ENCODE results near the gene RAB11FIP4.
A peak's percentile ranks its signal among the peaks of the same experiment; 100 is the strongest.

Gene RAB11FIP4

GRCh38 chr17:31488264-31488981, 96.9 kb downstream of the RAB11FIP4 start:
- Histone ChIP-seq H3K9me3 (ENCODE audit: severe bottlenecking) (no peaks in the 10 kb centered on the region), H3K27ac (ENCODE audit: poor library complexity, severe bottlenecking) (no peak overlapping the region), H3K4me1 (ENCODE audit: insufficient read depth, poor library complexity, severe bottlenecking) (peaks cover 9% of the 10 kb centered on the region), H3K36me3 (ENCODE audit: low read depth) (no peaks in the 10 kb centered on the region), H3K27me3 (ENCODE audit: insufficient read depth, poor library complexity, severe bottlenecking) (no peaks in the 10 kb centered on the region), H3K4me3 (ENCODE audit: severe bottlenecking) (peak overlapping the region; percentile 85)
- ATAC-seq (ENCODE audit: low read depth) (peak; percentile 35), DNase-seq (ENCODE audit: low spot score) (no peak)
- no peak for TF ChIP-seq CTCF (IDR thresholded peaks at IDR 0.05; ENCODE audit: poor library complexity, severe bottlenecking)

GRCh38 chr17:31488982-31489294, 97.5 kb downstream of the RAB11FIP4 start:
- no peaks in the 10 kb centered on the region for H3K9me3 ChIP-seq (ENCODE audit: severe bottlenecking)
- no peak; the same call in 2 of the 3 replicates for ATAC-seq (ENCODE audit: low read depth)
- no peak overlapping the region for H3K27ac ChIP-seq (ENCODE audit: poor library complexity, severe bottlenecking)
- no peaks in the 10 kb centered on the region for H3K27me3 ChIP-seq (ENCODE audit: insufficient read depth, poor library complexity, severe bottlenecking)
- no peaks in the 10 kb centered on the region for H3K36me3 ChIP-seq (ENCODE audit: low read depth)
- no peak for TF ChIP-seq CTCF (IDR thresholded peaks at IDR 0.05; ENCODE audit: poor library complexity, severe bottlenecking)
- peak overlapping the region; percentile 85 for H3K4me3 ChIP-seq (ENCODE audit: severe bottlenecking)
- no peak for DNase-seq (ENCODE audit: low spot score)
- peaks cover 10% of the 10 kb centered on the region for H3K4me1 ChIP-seq (ENCODE audit: insufficient read depth, poor library complexity, severe bottlenecking)

GRCh38 chr17:31489295-31490018, 98.0 kb downstream of the RAB11FIP4 start:
- DNase-seq (ENCODE audit: low spot score) (no peak), ATAC-seq (ENCODE audit: low read depth) (peak; percentile 7; the same call in 1 of the 3 replicates)
- no peak for TF ChIP-seq CTCF (IDR thresholded peaks at IDR 0.05; ENCODE audit: poor library complexity, severe bottlenecking)
- Histone ChIP-seq H3K36me3 (ENCODE audit: low read depth) (no peaks in the 10 kb centered on the region), H3K9me3 (ENCODE audit: severe bottlenecking) (no peaks in the 10 kb centered on the region), H3K27ac (ENCODE audit: poor library complexity, severe bottlenecking) (no peak overlapping the region), H3K27me3 (ENCODE audit: insufficient read depth, poor library complexity, severe bottlenecking) (no peaks in the 10 kb centered on the region), H3K4me3 (ENCODE audit: severe bottlenecking) (no peak overlapping the region), H3K4me1 (ENCODE audit: insufficient read depth, poor library complexity, severe bottlenecking) (peaks cover 15% of the 10 kb centered on the region)

GRCh38 chr17:31490019-31490650, 98.7 kb downstream of the RAB11FIP4 start:
- Histone ChIP-seq H3K4me1 (ENCODE audit: insufficient read depth, poor library complexity, severe bottlenecking) (peaks cover 21% of the 10 kb centered on the region), H3K36me3 (ENCODE audit: low read depth) (no peaks in the 10 kb centered on the region), H3K9me3 (ENCODE audit: severe bottlenecking) (no peaks in the 10 kb centered on the region), H3K4me3 (ENCODE audit: severe bottlenecking) (no peak overlapping the region), H3K27me3 (ENCODE audit: insufficient read depth, poor library complexity, severe bottlenecking) (no peaks in the 10 kb centered on the region), H3K27ac (ENCODE audit: poor library complexity, severe bottlenecking) (no peak overlapping the region)
- TF ChIP-seq CTCF (IDR thresholded peaks at IDR 0.05; ENCODE audit: poor library complexity, severe bottlenecking): no peak
- DNase-seq (ENCODE audit: low spot score) (no peak), ATAC-seq (ENCODE audit: low read depth) (no peak)
